GM21360 (cell line): ENCODE results near the gene SPPL3.
"Not testable (repeated sequence)": the region's sequence is repeated elsewhere in the genome, so short reads cannot be mapped to it uniquely, and the experiment has no call there.

Experiments used
- ATAC-seq: cut with Tn5 transposase; IDR thresholded peaks from one replicate; pipeline ENCODE4 v1.9.1; 2021; ENCODE audit warnings: mild to moderate bottlenecking, moderate library complexity; ENCODE audit not compliant: unreplicated experiment

SPPL3 gene

GRCh38 chr12:120921637-120922036 lies 17.5 kb upstream of the SPPL3 start:
- no peak for ATAC-seq

GRCh38 chr12:120920178-120920577 lies 16.0 kb upstream of the SPPL3 start:
- ATAC-seq, result no peak

- no peak for ATAC-seq
These were observed 13.6 kb upstream of the SPPL3 start for GRCh38 chr12:120917748-120918147.

GRCh38 chr12:120916561-120916960 lies 12.4 kb upstream of the SPPL3 start:
- ATAC-seq, result no peak

- no peak for ATAC-seq
These were observed 10.6 kb upstream of the SPPL3 start for GRCh38 chr12:120914794-120915193.

- no peak for ATAC-seq
These were observed 5.6 kb upstream of the SPPL3 start for GRCh38 chr12:120909633-120910298.

GRCh38 chr12:120905856-120906384 lies 1.8 kb upstream of the SPPL3 start:
- ATAC-seq, result no peak

- peak; percentile 36 for ATAC-seq
These were observed 554 bp downstream of the SPPL3 start for GRCh38 chr12:120903412-120904196.

- ATAC-seq, result no peak
These were observed 1.2 kb downstream of the SPPL3 start for GRCh38 chr12:120902846-120903411.

GRCh38 chr12:120901818-120902217 lies 2.3 kb downstream of the SPPL3 start:
- no peak for ATAC-seq

- ATAC-seq, result not testable (repeated sequence)
These were observed 3.1 kb downstream of the SPPL3 start for GRCh38 chr12:120901101-120901500.

- ATAC-seq, result no peak
These were observed 8.6 kb downstream of the SPPL3 start for GRCh38 chr12:120895532-120895931.

- ATAC-seq, result no peak
These were observed 11.9 kb downstream of the SPPL3 start for GRCh38 chr12:120892265-120892664.

GRCh38 chr12:120890963-120891362 lies 13.2 kb downstream of the SPPL3 start:
- no peak for ATAC-seq

GRCh38 chr12:120887253-120888043 lies 16.7 kb downstream of the SPPL3 start:
- no peak for ATAC-seq

GRCh38 chr12:120886199-120887018 lies 17.7 kb downstream of the SPPL3 start:
- ATAC-seq, result peak; percentile 37

GRCh38 chr12:120885521-120885920 lies 18.6 kb downstream of the SPPL3 start:
- no peak for ATAC-seq

GRCh38 chr12:120884644-120885043 lies 19.5 kb downstream of the SPPL3 start:
- ATAC-seq, result no peak

- no peak for ATAC-seq
These were observed 22.1 kb downstream of the SPPL3 start for GRCh38 chr12:120882055-120882555.

GRCh38 chr12:120879718-120880300 lies 24.3 kb downstream of the SPPL3 start:
- ATAC-seq, result no peak
